ENCODE data around the gene KDM4B.
A peak's percentile ranks its signal among the peaks of the same experiment; 100 is the strongest.

KDM4B gene

DNA sequence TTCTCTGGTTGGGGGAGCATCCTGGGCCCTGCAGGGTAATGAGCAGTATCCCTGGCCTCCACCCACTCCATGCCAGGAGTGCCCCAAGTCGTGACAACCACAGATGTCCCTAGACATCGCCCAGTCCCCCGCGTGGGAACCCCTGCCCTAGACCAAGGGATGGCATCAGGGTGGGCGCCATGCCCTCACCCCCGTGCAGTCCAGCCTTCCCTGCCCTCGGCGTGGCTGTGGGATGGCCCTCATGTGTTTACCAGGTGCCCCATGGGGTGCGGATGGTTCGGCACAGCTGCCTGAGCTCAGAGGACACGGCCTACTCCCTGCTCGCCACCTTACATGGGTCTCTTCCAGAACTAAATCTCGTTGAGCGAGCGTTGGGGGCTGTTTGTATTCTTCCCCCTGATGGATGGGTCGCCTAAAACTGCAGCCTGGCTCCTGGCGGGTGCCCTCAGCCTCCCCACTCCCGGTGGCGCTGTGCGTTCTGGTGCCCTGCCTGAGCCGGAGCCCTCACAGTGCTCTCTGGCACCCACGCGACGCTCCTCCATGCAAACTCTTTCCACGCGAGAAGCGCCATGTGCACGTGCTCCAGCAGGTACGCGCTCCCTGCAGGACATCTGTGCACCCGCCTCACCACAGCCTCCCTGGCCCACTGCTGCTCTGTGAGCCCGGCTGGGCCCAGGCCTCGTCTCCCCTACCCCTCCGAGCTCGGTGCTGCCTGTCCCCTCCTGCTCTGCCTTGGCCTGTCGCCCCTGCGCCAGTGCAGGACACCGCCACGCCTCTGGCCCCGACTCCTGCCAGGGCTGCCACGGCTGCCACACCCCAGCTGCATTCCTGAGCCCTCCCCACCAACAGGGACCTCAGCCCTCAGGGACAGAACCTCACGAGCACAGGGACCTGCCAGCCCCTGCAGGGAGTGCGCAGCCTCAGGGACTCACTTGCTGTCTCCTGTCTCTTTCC, 145.0 kb downstream of the KDM4B start:
- H3K4me3 ChIP-seq (replicated peaks; ENCODE audit: low read depth, low read length), result no peak overlapping the region
- no peak for TF ChIP-seq CTCF (IDR thresholded peaks at IDR 0.05; ENCODE audit: low read length, missing control alignments)

DNA sequence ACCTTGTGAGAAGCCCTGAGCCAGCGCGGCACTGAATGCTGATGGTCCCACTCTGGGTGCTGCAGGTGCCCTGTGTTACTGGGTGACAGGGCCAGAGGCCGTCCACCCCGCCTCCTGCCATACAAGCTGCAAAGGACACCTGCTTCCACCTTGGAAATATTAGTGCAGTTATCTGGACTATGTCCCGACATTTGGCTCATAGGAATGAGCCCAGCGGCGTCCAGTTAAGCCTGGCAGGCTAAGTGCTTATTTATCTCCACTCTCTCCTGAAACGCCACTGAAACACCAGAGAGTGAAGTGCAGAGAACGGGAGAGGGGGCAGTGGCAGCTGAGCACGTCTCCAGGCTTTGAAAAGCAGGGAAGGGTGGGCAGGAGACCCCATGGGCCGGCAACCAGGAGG, 145.8 kb downstream of the KDM4B start:
- TF ChIP-seq CTCF (IDR thresholded peaks at IDR 0.05; ENCODE audit: low read length, missing control alignments), result no peak
- no peak for DNase-seq (ENCODE audit: low read depth)
- no peak overlapping the region for H3K4me3 ChIP-seq (replicated peaks; ENCODE audit: low read depth, low read length)

More for the DNA sequence above, 145.0 kb downstream of the KDM4B start:
- DNase-seq (ENCODE audit: low read depth), result no peak

GRCh38 chr19:5115351-5115750, 146.4 kb downstream of the KDM4B start:
- no peak for TF ChIP-seq CTCF (IDR thresholded peaks at IDR 0.05; ENCODE audit: low read length, missing control alignments)
- no peak overlapping the region for H3K4me3 ChIP-seq (replicated peaks; ENCODE audit: low read depth, low read length)
- no peak for DNase-seq (ENCODE audit: low read depth)

DNA sequence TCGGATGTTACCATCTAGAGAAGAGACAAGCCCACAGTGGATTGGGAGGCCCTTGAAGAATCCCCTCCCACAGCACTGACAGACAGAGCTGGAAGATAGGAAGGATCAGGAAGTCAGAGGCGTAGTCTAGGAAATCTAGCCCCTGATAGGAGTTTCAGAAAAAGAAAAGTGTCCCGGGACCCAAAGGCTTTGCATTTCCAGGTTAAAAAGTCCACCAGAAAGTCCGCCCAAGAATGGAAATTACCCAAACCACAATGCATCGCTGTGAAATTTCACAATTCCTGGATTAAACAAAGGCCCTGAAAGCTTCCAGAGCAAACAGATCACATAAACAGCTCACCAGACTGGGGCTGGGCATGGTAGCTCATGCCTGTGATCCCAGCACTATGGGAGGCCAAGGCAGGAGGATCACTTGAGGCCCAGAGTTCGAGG, 146.9 kb downstream of the KDM4B start:
- no peak for TF ChIP-seq CTCF (IDR thresholded peaks at IDR 0.05; ENCODE audit: low read length, missing control alignments)
- peak; percentile 66 for DNase-seq (ENCODE audit: low read depth)

DNA sequence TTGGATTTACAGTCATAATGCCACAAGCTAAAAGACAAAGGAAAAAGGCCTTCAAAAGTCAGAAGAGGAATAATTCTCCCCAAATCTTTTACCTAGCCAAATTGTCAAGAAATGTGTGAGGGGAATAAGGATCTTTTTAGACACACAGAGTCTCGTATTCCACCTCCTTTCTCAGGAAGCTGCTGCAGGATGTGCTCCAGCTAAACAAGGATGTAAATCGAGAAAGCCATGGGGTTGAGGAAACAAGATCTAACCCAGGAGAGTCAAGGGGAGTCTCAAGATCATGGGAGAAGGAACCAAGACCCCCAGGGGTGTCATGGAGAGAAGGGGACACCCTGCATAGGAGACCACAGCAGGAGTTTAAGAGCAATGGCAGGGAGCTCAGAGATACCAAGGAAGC, 147.4 kb downstream of the KDM4B start:
- DNase-seq (ENCODE audit: low read depth), result no peak
- TF ChIP-seq CTCF (IDR thresholded peaks at IDR 0.05; ENCODE audit: low read length, missing control alignments), result no peak

More for the DNA sequence above, 146.9 kb downstream of the KDM4B start:
- no peak overlapping the region for H3K4me3 ChIP-seq (replicated peaks; ENCODE audit: low read depth, low read length)

GRCh38 chr19:5117421-5117820, 148.5 kb downstream of the KDM4B start:
- no peak for DNase-seq (ENCODE audit: low read depth)
- H3K4me3 ChIP-seq (replicated peaks; ENCODE audit: low read depth, low read length), result no peak overlapping the region
- no peak for TF ChIP-seq CTCF (IDR thresholded peaks at IDR 0.05; ENCODE audit: low read length, missing control alignments)

More for the DNA sequence above, 147.4 kb downstream of the KDM4B start:
- H3K4me3 ChIP-seq (replicated peaks; ENCODE audit: low read depth, low read length), result no peak overlapping the region

Measured in fibroblast of pulmonary artery (primary cell).